HG02610 (cell line): Measurements from ENCODE around the gene FRMD5.

Source experiments
- ATAC-seq: cut with Tn5 transposase; IDR thresholded peaks from one replicate; pipeline ENCODE4 v1.9.1; 2021; ENCODE audit warnings: mild to moderate bottlenecking, moderate library complexity; ENCODE audit not compliant: unreplicated experiment

FRMD5 gene

DNA sequence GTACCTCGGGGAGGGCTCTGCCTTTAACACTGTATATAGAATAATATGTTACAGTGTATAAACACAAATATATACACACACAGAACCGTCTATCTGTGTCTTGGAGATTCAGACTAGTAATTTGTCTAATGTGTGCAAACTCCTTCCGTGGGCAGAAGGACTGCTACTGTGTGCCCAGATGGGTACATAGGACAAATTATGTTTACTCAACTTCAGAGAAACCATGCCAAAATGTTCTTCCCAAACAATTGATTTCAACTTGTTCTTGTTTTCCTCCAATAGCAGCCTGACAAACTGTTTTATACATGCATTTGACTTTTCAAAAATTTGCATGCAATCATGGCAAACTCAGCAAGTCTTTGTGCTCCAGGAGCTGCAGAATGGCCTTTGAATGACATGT is 97.5 kb downstream of the FRMD5 start:
- no peak for ATAC-seq

GRCh38 chr15:44096596-44096995 is 98.5 kb downstream of the FRMD5 start:
- ATAC-seq = no peak

GRCh38 chr15:44094781-44095180 is 100.3 kb downstream of the FRMD5 start:
- no peak for ATAC-seq

DNA sequence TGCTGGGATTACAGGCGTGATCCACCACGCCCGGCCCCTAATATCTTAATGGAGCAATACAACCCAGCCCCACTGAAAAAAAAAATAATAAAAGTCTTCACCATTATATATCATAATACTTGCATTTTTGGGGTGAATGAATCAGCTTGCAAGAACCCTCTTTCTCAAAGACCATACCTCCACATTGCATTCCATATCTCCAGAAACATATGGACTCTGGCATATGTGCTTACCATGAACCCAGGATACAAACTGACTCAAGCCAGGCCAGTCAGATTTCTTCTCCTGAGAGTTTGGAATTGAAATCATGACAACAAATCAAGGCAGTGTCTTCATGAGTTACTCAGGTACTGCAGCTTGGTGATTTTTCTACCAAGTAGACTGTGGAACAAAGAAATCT is 101.2 kb downstream of the FRMD5 start:
- ATAC-seq = no peak

GRCh38 chr15:44092221-44092620 is 102.8 kb downstream of the FRMD5 start:
- no peak for ATAC-seq

DNA sequence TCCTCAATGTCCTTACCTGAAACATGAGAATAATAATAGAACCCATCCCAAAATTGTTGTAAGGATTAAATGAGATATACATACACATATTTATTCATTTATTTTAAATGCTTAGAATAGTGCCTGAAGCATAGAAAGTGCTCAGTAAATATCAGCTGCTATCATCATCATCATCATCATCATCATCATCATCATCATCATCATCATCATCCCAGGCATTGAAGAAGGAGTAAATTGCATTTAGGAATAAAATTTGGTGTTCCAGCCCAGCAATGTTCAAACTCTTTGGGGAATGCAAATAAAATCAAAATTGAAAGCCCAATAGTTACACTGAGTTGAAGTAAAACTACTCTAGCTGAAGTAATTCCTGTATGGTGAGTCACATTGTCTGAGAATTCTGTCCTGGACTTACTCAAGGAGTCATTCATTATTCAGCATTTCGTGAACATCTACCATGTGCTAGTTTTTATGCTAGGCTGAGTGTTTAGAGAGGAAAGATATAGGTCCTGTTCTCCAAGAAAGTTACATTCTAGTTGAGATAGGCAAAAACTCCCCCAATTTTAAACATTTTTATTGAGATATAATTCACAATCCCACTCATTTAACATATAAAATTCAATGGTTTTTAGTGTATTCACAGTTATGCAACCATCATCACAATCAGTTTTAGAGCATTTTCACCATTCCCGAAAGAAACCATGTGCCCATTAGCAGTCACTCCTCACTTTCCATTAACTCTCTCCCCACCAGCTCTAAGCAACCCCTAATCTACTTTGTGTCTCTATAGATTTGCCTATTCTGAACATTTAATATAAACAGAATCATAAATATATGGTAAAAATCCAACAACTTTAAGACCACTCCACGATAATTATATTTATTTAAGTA is 107.2 kb downstream of the FRMD5 start:
- no peak for ATAC-seq

GRCh38 chr15:44084770-44085169 is 110.3 kb downstream of the FRMD5 start:
- ATAC-seq = no peak

DNA sequence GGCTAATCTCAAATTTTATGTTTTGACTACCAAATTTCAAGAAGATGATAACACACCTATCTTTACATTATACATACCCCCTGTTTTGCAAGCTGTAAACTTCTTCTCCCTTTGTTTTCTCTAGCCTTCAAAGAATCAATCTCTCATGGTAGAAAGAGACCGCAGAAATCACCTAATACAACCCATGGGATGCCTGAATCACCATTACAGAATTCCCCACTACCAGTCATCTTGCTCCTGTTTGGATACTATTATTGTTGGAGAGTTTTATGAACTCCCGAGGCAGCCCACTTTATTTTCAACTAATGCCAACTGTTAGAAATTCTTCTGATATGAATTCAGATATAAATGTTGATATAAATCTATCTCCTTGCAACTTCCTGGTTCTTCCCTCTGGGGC is 110.9 kb downstream of the FRMD5 start:
- no peak for ATAC-seq

GRCh38 chr15:44082558-44083157 is 112.4 kb downstream of the FRMD5 start:
- ATAC-seq = no peak

DNA sequence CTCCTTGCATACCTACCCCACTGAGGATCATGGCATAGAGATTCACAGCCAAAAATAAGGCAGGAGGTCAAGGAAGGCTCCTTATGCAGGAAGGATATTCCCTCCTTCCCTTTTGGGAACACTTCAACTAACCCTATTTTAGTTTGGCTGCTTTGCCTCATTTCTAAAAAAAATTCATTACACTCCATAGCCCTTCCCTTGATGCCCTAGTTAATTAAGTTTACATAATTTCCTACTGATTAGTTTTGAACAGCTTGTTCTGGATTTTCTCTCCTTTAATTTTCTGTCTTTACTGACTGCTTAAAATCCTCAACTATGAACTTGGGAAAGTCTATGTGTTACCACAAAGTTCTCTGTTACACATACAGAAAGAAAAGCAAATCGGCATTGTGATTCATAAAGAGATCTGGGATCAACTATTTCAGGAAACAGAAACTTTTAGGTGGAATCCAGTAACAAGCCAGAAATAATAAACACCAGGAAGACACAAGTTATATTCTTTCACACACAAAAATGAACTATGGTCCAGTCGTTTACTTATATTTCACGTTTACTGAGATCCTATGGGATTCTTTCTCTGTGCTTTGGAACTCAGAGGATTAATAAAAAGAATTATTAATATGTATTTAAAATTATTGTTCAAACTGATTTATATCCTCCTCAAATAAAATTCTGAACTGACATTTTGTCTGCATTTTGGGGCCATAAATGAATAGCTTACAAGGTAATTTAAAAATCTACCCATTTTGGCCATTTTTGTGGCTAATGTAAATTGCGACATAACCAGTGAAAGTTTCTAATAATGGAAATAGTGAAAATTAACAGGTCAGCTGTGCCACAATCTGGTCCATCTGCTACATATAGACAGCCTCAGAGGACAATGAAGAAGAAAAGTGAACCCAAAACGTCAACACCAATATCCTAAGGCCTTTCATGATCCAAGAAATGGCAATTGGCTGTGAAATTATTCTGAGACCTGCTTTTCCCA is 113.8 kb downstream of the FRMD5 start:
- no peak for ATAC-seq

DNA sequence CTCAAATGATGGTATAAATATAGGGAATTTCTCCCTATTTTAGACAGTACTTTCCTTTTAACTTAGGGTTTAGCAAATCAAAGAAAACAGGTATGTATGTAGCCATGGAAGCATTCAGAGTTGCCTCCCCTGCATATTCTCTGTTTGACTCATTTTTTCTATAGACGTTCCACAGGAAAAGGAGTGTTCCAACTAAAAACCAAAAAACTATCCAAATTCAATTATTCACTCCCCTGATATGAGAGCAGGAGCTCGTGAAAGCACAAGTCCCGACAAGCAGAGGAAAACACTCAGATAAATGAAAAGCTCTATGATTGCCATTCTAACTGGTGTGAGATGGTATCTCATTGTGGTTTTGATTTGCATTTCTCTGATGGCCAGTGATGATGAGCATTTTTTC is 119.5 kb downstream of the FRMD5 start:
- ATAC-seq = no peak

DNA sequence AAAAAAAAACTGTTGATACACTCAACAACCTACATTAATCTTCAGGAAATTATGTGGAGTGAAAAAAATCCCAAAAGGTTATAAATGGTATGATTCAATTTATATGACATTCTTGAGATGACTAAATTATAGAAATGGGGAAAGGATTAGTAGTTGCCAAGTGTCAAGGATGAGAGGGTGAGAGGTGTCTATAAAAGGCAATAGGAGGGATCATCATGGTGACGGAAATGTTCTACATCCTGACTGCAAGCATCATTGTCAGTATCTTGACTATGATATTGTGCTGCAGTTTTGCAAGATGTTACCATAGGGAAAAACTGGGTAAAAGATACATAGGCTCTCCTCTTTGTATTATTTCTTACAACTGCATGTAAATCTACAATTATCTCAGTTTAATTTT is 125.6 kb downstream of the FRMD5 start:
- no peak for ATAC-seq

DNA sequence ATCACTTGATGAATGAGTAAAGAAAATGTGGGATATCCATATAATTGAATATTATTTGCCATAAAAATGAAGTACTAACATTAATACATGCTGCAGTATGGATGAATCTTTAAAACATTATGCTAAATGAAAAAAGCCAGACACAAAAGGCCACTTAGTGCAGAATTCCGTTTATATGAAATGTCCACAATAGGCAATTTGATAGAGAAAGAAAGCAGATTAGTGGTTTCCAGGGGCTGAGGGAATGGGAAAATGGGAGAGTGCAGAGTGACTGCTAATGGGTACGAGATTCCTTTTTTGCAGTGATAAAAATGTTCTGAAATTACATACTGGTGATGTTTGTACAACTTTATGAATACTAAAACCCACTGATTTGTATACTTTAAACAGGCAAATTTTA is 126.7 kb downstream of the FRMD5 start:
- no peak for ATAC-seq

DNA sequence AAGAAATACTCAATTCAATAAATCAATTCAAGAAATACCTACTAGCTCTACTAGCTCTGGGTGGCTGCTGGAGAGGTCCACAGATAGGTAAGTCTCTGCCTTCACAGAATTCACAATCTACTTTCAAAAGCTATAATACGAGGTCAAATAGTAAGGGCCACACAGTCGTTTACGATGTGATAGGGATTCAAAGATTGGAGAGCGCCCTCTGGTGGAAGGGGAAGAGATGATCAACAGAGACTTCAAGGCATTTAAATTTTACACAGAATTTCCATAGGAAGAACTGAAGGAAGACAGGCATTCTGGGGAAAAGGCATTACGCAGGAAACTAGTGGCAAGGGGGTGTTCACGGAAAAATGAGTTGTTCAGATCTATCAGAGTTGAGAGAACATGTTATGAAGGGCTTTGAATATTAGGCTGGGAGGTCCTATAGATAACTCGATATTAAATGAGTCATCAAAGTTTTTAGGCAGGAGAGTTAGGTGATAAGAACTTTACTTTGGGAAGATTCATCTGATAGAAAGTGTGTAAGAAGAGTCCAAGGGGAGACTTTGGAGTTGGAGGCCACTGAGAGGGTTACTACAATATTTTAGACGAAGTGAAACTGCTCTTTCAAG is 128.8 kb downstream of the FRMD5 start:
- ATAC-seq = no peak

GRCh38 chr15:44064706-44065105 is 130.4 kb downstream of the FRMD5 start:
- no peak for ATAC-seq

- no peak for ATAC-seq
Observed at GRCh38 chr15:44058126-44058525, 136.9 kb downstream of the FRMD5 start.

GRCh38 chr15:44045661-44046060 is 149.4 kb downstream of the FRMD5 start:
- no peak for ATAC-seq

DNA sequence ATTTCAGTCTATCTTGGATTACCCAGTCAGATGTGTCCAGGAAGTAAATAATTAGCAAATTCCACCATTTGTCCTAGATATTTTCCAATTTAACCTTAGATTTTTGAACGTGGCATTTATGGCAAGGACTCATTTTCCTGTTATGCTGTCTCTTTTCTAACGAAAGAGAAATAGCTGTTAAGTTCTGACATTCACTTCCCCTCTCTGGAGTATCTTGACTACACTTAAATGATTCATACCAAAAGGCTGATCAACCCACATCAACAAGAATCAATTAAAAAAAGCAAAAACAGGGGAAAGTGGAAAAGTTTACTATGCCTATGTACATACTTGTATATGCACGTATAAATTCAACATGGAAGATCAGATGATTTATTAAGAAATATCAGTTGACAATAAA is 149.9 kb downstream of the FRMD5 start:
- ATAC-seq = no peak

GRCh38 chr15:44038755-44039191 is 156.3 kb downstream of the FRMD5 start:
- ATAC-seq = no peak

DNA sequence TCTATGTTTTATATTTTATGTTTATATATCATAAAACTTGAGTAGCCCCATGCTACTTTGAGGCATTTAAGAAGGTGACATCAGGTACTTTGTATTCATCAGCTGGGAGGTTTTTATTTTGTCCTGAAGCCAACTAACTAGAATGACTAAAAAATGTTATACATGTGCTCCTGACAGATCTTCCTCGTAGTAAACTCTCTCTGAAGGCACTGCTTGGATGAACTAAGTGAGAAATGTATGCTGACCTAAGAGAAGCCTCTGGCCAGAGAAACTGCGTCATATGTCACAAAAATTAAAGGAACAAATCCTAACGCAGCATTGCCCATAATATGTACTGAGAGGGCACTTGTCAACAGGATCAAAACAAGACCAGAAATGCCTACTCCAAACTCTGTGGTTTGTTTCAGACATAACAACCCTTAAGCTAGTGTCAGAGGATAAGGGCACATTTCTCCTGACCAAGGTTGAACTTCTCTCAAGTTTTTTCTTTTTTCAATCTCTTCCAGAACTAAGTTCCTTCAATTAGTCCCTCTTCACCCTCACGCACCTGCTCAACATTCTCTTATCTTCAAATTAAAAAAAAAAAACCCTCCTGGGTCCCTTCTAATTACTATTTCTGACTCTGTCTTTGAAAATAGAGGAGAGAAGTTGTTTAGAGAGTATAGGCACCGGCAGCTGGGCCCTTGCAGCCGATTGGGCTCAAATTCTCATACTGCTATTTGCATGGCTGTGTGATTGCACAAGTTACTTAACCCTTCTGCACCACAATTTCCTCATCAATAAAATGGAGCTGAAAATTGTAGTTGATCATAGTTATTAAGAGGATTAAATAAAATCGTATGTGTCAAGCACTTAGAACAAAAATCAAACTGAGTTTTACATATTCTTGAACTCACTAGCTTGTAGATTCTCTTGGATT is 159.0 kb downstream of the FRMD5 start:
- no peak for ATAC-seq
